K562 treated with DMSO at 1 percent for 4 hours (cell line): Measurements from ENCODE around the gene UBALD1. TPM values are rescaled to one million over a fixed set of nuclear protein-coding genes. Genes with fewer than 3 reads are reported as not detected.

ENCODE experiments used
- total RNA-seq: library from RNA; unstranded; fragments of 300-600 nt; gene quantifications from 2 replicates; pipeline ENCODE4 v1.2.3, GENCODE V29; 2022; ENCODE audit not compliant: insufficient read depth

The UBALD1 gene
- 38.6 and 59.4 TPM in 2 replicates for total RNA-seq

GRCh38 chr16:4614571-4615383, at the start of gene UBALD1:
TSS of gene UBALD1 (minus strand) at chr16:4614888. CDS start at chr16:4614797, 91 bp downstream.

GRCh38 chr16:4624015-4624826, 9.5 kb upstream of the UBALD1 start, which contains the start of gene MGRN1:
TSS of gene MGRN1 (plus strand) at chr16:4624826. CDS start at chr16:4624961, 135 bp downstream.

Other genes starting within 250 kb of the UBALD1 start
- 22.7 and 27.5 TPM in 2 replicates for gene VASN, start 243.0 kb downstream of the UBALD1 start, total RNA-seq
- gene CORO7, start 198.3 kb downstream of the UBALD1 start, total RNA-seq: 72.5 and 75.1 TPM in 2 replicates
- 55.1 and 63.4 TPM in 2 replicates for gene DNAJA3, start 189.0 kb downstream of the UBALD1 start, total RNA-seq
- 61.3 and 68.3 TPM in 2 replicates for gene NMRAL1, start 140.3 kb downstream of the UBALD1 start, total RNA-seq
- gene HMOX2, start 138.5 kb downstream of the UBALD1 start, total RNA-seq: 53.2 and 64.3 TPM in 2 replicates
- gene CDIP1, start 76.1 kb downstream of the UBALD1 start, total RNA-seq: 1.5 TPM in 1 of 2 replicates, not detected in the other
- gene C16orf96, start 58.5 kb downstream of the UBALD1 start, total RNA-seq: not detected in 2 replicates
- 32.3 and 32.7 TPM in 2 replicates for gene MGRN1, start 9.9 kb upstream of the UBALD1 start, total RNA-seq
- 33.0 and 34.5 TPM in 2 replicates for gene NUDT16L1, start 78.7 kb upstream of the UBALD1 start, total RNA-seq
- gene ANKS3, start 119.4 kb upstream of the UBALD1 start, total RNA-seq: 9.8 and 11.0 TPM in 2 replicates
- not detected in 2 replicates for gene DNAAF8, start 119.6 kb upstream of the UBALD1 start, total RNA-seq
- gene ZNF500, start 152.3 kb upstream of the UBALD1 start, total RNA-seq: 5.0 and 7.2 TPM in 2 replicates
- not detected in 2 replicates for gene SEPTIN12, start 173.5 kb upstream of the UBALD1 start, total RNA-seq
- gene SMIM22, start 180.5 kb upstream of the UBALD1 start, total RNA-seq: not detected in 2 replicates
- 21.6 and 22.9 TPM in 2 replicates for gene ROGDI, start 187.7 kb upstream of the UBALD1 start, total RNA-seq
- 58.3 and 69.1 TPM in 2 replicates for gene GLYR1, start 232.4 kb upstream of the UBALD1 start, total RNA-seq
- gene UBN1, start 232.6 kb upstream of the UBALD1 start, total RNA-seq: 48.4 and 59.7 TPM in 2 replicates